ENCODE data around the gene DHX35.

DHX35 gene

GRCh38 chr20:38945012-38945411 is 17.1 kb upstream of the DHX35 start:
- no peak for DNase-seq (ENCODE audit: low read depth)
- no peak overlapping the region for H3K4me3 ChIP-seq (ENCODE audit: low read depth, low read length)
- no peak for TF ChIP-seq POLR2A (IDR thresholded peaks at IDR 0.05; ENCODE audit: extremely low read depth, insufficient read length)
- TF ChIP-seq MAX (IDR thresholded peaks at IDR 0.05; ENCODE audit: low read depth, low read length): no peak
- TF ChIP-seq CTCF (IDR thresholded peaks at IDR 0.05; ENCODE audit: low read depth, low read length): no peak
- no peak for TF ChIP-seq MYC (IDR thresholded peaks at IDR 0.05; ENCODE audit: low read depth, low read length)

GRCh38 chr20:38946836-38947235 is 15.3 kb upstream of the DHX35 start:
- H3K4me3 ChIP-seq (ENCODE audit: low read depth, low read length): no peak overlapping the region
- TF ChIP-seq CTCF (IDR thresholded peaks at IDR 0.05; ENCODE audit: low read depth, low read length) (no peak), MYC (IDR thresholded peaks at IDR 0.05; ENCODE audit: low read depth, low read length) (no peak), MAX (IDR thresholded peaks at IDR 0.05; ENCODE audit: low read depth, low read length) (no peak), POLR2A (IDR thresholded peaks at IDR 0.05; ENCODE audit: extremely low read depth, insufficient read length) (no peak)
- no peak for DNase-seq (ENCODE audit: low read depth)

GRCh38 chr20:38947931-38948362 is 14.2 kb upstream of the DHX35 start:
- no peak overlapping the region for H3K4me3 ChIP-seq (ENCODE audit: low read depth, low read length)
- TF ChIP-seq MYC (IDR thresholded peaks at IDR 0.05; ENCODE audit: low read depth, low read length): no peak
- TF ChIP-seq MAX (IDR thresholded peaks at IDR 0.05; ENCODE audit: low read depth, low read length): no peak
- no peak for TF ChIP-seq POLR2A (IDR thresholded peaks at IDR 0.05; ENCODE audit: extremely low read depth, insufficient read length)
- TF ChIP-seq CTCF (IDR thresholded peaks at IDR 0.05; ENCODE audit: low read depth, low read length): no peak
- DNase-seq (ENCODE audit: low read depth): peak; percentile 22

DNA sequence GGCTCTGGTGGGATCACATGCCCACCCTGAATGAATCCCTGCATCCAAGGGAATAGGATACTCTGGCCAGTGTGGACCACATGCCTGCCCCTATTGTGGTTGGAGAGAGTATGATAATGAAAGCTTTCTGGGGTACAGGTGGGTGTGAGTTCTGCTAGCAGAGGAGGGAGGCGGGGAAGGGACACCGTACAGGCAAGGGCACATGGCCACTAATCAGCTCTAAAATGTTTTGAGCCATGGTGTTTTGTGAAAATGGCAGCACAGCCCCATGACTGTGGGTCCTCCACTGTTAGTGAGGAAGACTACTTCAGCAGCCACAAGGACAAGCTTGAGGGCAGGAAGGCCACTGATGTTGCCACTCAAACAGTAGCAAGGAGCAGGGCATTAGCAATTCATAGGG is 11.9 kb upstream of the DHX35 start:
- DNase-seq (ENCODE audit: low read depth): no peak
- TF ChIP-seq POLR2A (IDR thresholded peaks at IDR 0.05; ENCODE audit: extremely low read depth, insufficient read length): no peak
- no peak for TF ChIP-seq MYC (IDR thresholded peaks at IDR 0.05; ENCODE audit: low read depth, low read length)
- TF ChIP-seq MAX (IDR thresholded peaks at IDR 0.05; ENCODE audit: low read depth, low read length): no peak
- no peak for TF ChIP-seq CTCF (IDR thresholded peaks at IDR 0.05; ENCODE audit: low read depth, low read length)
- H3K4me3 ChIP-seq (ENCODE audit: low read depth, low read length): no peak overlapping the region

GRCh38 chr20:38951611-38952010 is 10.5 kb upstream of the DHX35 start:
- no peak for TF ChIP-seq MAX (IDR thresholded peaks at IDR 0.05; ENCODE audit: low read depth, low read length)
- no peak for TF ChIP-seq CTCF (IDR thresholded peaks at IDR 0.05; ENCODE audit: low read depth, low read length)
- no peak for TF ChIP-seq POLR2A (IDR thresholded peaks at IDR 0.05; ENCODE audit: extremely low read depth, insufficient read length)
- no peak for TF ChIP-seq MYC (IDR thresholded peaks at IDR 0.05; ENCODE audit: low read depth, low read length)
- no peak for DNase-seq (ENCODE audit: low read depth)
- H3K4me3 ChIP-seq (ENCODE audit: low read depth, low read length): no peak overlapping the region

- TF ChIP-seq MYC (IDR thresholded peaks at IDR 0.05; ENCODE audit: low read depth, low read length) (no peak), POLR2A (IDR thresholded peaks at IDR 0.05; ENCODE audit: extremely low read depth, insufficient read length) (no peak), CTCF (IDR thresholded peaks at IDR 0.05; ENCODE audit: low read depth, low read length) (no peak), MAX (IDR thresholded peaks at IDR 0.05; ENCODE audit: low read depth, low read length) (no peak)
- DNase-seq (ENCODE audit: low read depth): no peak
- no peak overlapping the region for H3K4me3 ChIP-seq (ENCODE audit: low read depth, low read length)
Observed at GRCh38 chr20:38952153-38952552, 10.0 kb upstream of the DHX35 start.

All from NB4 (cell line).